ENCODE results near the gene DPF3. TPM values are rescaled to one million over a fixed set of nuclear protein-coding genes. Genes with fewer than 3 reads are reported as not detected.

The DPF3 gene
- total RNA-seq, 2 donors from 2014 or later = 0.78 to 4.0 TPM

- no peak for ATAC-seq
- H3K27ac ChIP-seq = no peak overlapping the region
- H3K4me1 ChIP-seq = no peaks in the 10 kb centered on the region
- H3K4me3 ChIP-seq = no peak overlapping the region
- WGBS, 2 donors = 56 to 64% methylated on average over 9 of the region's 9 CpGs
- H3K36me3 ChIP-seq (replicated peaks in 1 of 2; ENCODE audit: insufficient read depth in 1 of 2, low read depth in 2 of 2) = no peaks in the 10 kb centered on the region
- DNase-seq = no peak
- H3K9me3 ChIP-seq = no peaks in the 10 kb centered on the region
- intact Hi-C loops (cut with DNase I) = no loop called here
- TF ChIP-seq POLR2A (IDR thresholded peaks at IDR 0.05) = no peak
- no peak for TF ChIP-seq CTCF (IDR thresholded peaks at IDR 0.05)
- no peaks in the 10 kb centered on the region for H3K27me3 ChIP-seq
Measured at GRCh38 chr14:72715850-72716228, 178.1 kb downstream of the DPF3 start.

GRCh38 chr14:72715215-72715849 lies 178.6 kb downstream of the DPF3 start:
- DNase-seq (no peak), ATAC-seq (peak; percentile 15)
- Histone ChIP-seq H3K4me1 (no peaks in the 10 kb centered on the region), H3K27me3 (no peaks in the 10 kb centered on the region), H3K36me3 (replicated peaks in 1 of 2; ENCODE audit: insufficient read depth in 1 of 2, low read depth in 2 of 2) (no peaks in the 10 kb centered on the region), H3K27ac (no peak overlapping the region), H3K4me3 (no peak overlapping the region), H3K9me3 (no peaks in the 10 kb centered on the region)
- WGBS, 2 donors = 70 to 77% methylated on average over 7 of the region's 7 CpGs
- TF ChIP-seq CTCF (IDR thresholded peaks at IDR 0.05) (no peak), POLR2A (IDR thresholded peaks at IDR 0.05) (no peak)
- intact Hi-C loops (cut with DNase I) = no loop called here

- Histone ChIP-seq H3K27ac (no peak overlapping the region), H3K4me1 (no peaks in the 10 kb centered on the region), H3K4me3 (no peak overlapping the region), H3K27me3 (no peaks in the 10 kb centered on the region), H3K36me3 (replicated peaks in 1 of 2; ENCODE audit: insufficient read depth in 1 of 2, low read depth in 2 of 2) (no peaks in the 10 kb centered on the region), H3K9me3 (no peaks in the 10 kb centered on the region)
- TF ChIP-seq POLR2A (IDR thresholded peaks at IDR 0.05) (no peak), CTCF (IDR thresholded peaks at IDR 0.05) (no peak)
- no peak for ATAC-seq
- 75 to 93% methylated on average over 3 to 8 of the region's 8 CpGs for WGBS, 2 donors
- DNase-seq = no peak
- intact Hi-C loops (cut with DNase I) = no loop called here
Measured at GRCh38 chr14:72714871-72715214, 179.1 kb downstream of the DPF3 start.

- H3K27ac ChIP-seq = no peak overlapping the region
- intact Hi-C loops (cut with DNase I) = no loop called here
- 82 to 92% methylated on average over 14 of the region's 14 CpGs for WGBS, 2 donors
- no peaks in the 10 kb centered on the region for H3K27me3 ChIP-seq
- H3K4me3 ChIP-seq = no peak overlapping the region
- no peaks in the 10 kb centered on the region for H3K4me1 ChIP-seq
- no peak for ATAC-seq
- H3K36me3 ChIP-seq (replicated peaks in 1 of 2; ENCODE audit: insufficient read depth in 1 of 2, low read depth in 2 of 2) = no peaks in the 10 kb centered on the region
- DNase-seq = no peak
- TF ChIP-seq CTCF (IDR thresholded peaks at IDR 0.05) (no peak), POLR2A (IDR thresholded peaks at IDR 0.05) (no peak)
- no peaks in the 10 kb centered on the region for H3K9me3 ChIP-seq
Measured at GRCh38 chr14:72714094-72714493, 179.8 kb downstream of the DPF3 start.

- no peaks in the 10 kb centered on the region for H3K4me1 ChIP-seq
- no peak for DNase-seq
- H3K27ac ChIP-seq = no peak overlapping the region
- H3K36me3 ChIP-seq (replicated peaks in 1 of 2; ENCODE audit: insufficient read depth in 1 of 2, low read depth in 2 of 2) = no peaks in the 10 kb centered on the region
- intact Hi-C loops (cut with DNase I) = no loop called here
- 82 to 84% methylated on average over 12 of the region's 12 CpGs for WGBS, 2 donors
- ATAC-seq = no peak
- no peak for TF ChIP-seq CTCF (IDR thresholded peaks at IDR 0.05)
- no peak for TF ChIP-seq POLR2A (IDR thresholded peaks at IDR 0.05)
- H3K9me3 ChIP-seq = no peaks in the 10 kb centered on the region
- no peaks in the 10 kb centered on the region for H3K27me3 ChIP-seq
- H3K4me3 ChIP-seq = no peak overlapping the region
Measured at GRCh38 chr14:72711936-72712335, 182.0 kb downstream of the DPF3 start.
